WTC11 (cell line): ENCODE data around the gene SBK1. TPM values are rescaled to one million over a fixed set of nuclear protein-coding genes. Genes with fewer than 3 reads are reported as not detected.

Experiments used
- ATAC-seq: fragments of 200-7000 bp; cut with Tn5 transposase; 2 replicates; pipeline ENCODE4 v1.10.0; 2021; ENCODE audit warnings: mild to moderate bottlenecking, moderate library complexity
- CTCF ChIA-PET: fragments of 300-600 bp; sonication (Branson Sonifier 250); formaldehyde crosslinking; loops from one replicate; lab custom pipeline; 2021; ENCODE audit warnings: antibody characterized with exemption; lab: Charles Lee
- POLR2A ChIA-PET: fragments of 350-600 bp; sonication (Branson Sonifier 250); formaldehyde crosslinking; loops from one replicate; lab custom pipeline; 2021; ENCODE audit warnings: antibody characterized with exemption; lab: Charles Lee
- DNase-seq: peaks from one replicate; pipeline ENCODE4 v3.0.0; 2021; ENCODE audit warnings: low spot score
- H3K27ac Mint-ChIP-seq: 2 replicates; pipeline ENCODE4 v1.8.0; 2021; ENCODE audit warnings: mixed read lengths
- H3K27me3 Mint-ChIP-seq: 2 replicates; pipeline ENCODE4 v1.8.0; 2021; ENCODE audit warnings: low read depth, mild to moderate bottlenecking, moderate library complexity, mixed read lengths
- H3K36me3 Mint-ChIP-seq: 2 replicates; pipeline ENCODE4 v1.8.0; 2021; ENCODE audit warnings: mixed read lengths
- H3K4me1 Mint-ChIP-seq: 2 replicates; pipeline ENCODE4 v1.8.0; 2022; ENCODE audit warnings: mixed read lengths
- H3K4me3 Mint-ChIP-seq: 2 replicates; pipeline ENCODE4 v1.8.0; 2021; ENCODE audit warnings: mild to moderate bottlenecking, moderate library complexity, mixed read lengths
- H3K9me3 Mint-ChIP-seq: 2 replicates; pipeline ENCODE4 v1.8.0; 2021; ENCODE audit warnings: mixed read lengths
- NFYB ChIP-seq: sonication (generic); formaldehyde crosslinking; conservative IDR thresholded peaks from 2 replicates; pipeline ENCODE4 v1.8.0; 2022; ENCODE audit warnings: low read depth, missing genetic modification reagents
- TCF7 ChIP-seq: sonication (generic); formaldehyde crosslinking; IDR thresholded peaks from 2 replicates; pipeline ENCODE4 v1.8.0; 2022; ENCODE audit warnings: mild to moderate bottlenecking, low read depth, missing genetic modification reagents, moderate library complexity
- ZBTB21 ChIP-seq: sonication (generic); formaldehyde crosslinking; IDR thresholded peaks from 2 replicates; pipeline ENCODE4 v1.8.1; 2023; ENCODE audit warnings: mild to moderate bottlenecking, missing genetic modification reagents, borderline replicate concordance
- ZNF121 ChIP-seq: sonication (generic); formaldehyde crosslinking; IDR thresholded peaks from 2 replicates; pipeline ENCODE4 v1.8.0; 2023; ENCODE audit warnings: missing genetic modification reagents
- ZNF416 ChIP-seq: fragments of 250-450 bp; sonication (Bioruptor Pico); IDR thresholded peaks from 2 replicates; pipeline ENCODE4 v1.9.0; 2021; ENCODE audit warnings: mild to moderate bottlenecking, inconsistent platforms
- total RNA-seq: library from RNA; stranded (reverse); gene quantifications from 3 replicates; pipeline ENCODE4 v1.2.3, GENCODE V29; 2021
- TF ChIP-seq, protein P1 (sequence below): sonication (generic); formaldehyde crosslinking; IDR thresholded peaks from 2 replicates; pipeline ENCODE4 v1.8.0; 2022; ENCODE audit warnings: missing genetic modification reagents
- TF ChIP-seq, protein P2 (sequence below): sonication (generic); formaldehyde crosslinking; IDR thresholded peaks from 2 replicates; pipeline ENCODE4 v1.8.1; 2023; ENCODE audit warnings: mild to moderate bottlenecking, missing genetic modification reagents, moderate library complexity
- TF ChIP-seq, protein P3 (sequence below): sonication (generic); formaldehyde crosslinking; IDR thresholded peaks from 2 replicates; pipeline ENCODE4 v1.8.0; 2022; ENCODE audit warnings: mild to moderate bottlenecking, missing genetic modification reagents
- TF ChIP-seq, protein P4 (sequence below): sonication (generic); formaldehyde crosslinking; IDR thresholded peaks from 2 replicates; pipeline ENCODE4 v1.8.0; 2023; ENCODE audit warnings: missing genetic modification reagents, mild to moderate bottlenecking, borderline replicate concordance
- TF ChIP-seq, protein P5 (sequence below): sonication (generic); formaldehyde crosslinking; IDR thresholded peaks from 2 replicates; pipeline ENCODE4 v1.8.1; 2023; ENCODE audit warnings: mild to moderate bottlenecking, missing genetic modification reagents, borderline replicate concordance
- TF ChIP-seq, protein P6 (sequence below): sonication (generic); formaldehyde crosslinking; IDR thresholded peaks from 2 replicates; pipeline ENCODE4 v1.8.1; 2022; ENCODE audit warnings: missing genetic modification reagents, borderline replicate concordance

SBK1 gene
- total RNA-seq, 1 experiment from 2014 or later = 85.7 TPM

DNA sequence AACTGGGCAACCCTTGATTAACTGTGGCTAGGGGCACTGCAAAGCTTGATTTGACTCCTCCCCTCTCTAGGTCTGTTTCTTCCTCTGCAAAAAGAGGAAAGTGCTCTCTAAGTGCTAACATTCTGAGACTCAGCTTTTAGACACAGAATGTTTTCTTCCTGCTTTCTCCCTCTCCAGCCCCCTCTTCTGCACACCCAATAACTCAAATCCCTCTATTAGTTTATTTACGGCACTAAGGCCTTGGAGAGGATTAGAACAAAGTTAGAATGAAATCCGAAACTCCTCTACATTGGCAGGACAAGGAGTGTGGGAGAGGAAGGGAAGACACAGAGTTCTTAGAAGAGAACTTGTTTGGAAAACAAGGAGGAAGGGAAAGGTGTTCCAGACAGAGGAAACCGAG lies 3.3 kb upstream of the SBK1 start (continued):
- TF ChIP-seq, protein P1, sequence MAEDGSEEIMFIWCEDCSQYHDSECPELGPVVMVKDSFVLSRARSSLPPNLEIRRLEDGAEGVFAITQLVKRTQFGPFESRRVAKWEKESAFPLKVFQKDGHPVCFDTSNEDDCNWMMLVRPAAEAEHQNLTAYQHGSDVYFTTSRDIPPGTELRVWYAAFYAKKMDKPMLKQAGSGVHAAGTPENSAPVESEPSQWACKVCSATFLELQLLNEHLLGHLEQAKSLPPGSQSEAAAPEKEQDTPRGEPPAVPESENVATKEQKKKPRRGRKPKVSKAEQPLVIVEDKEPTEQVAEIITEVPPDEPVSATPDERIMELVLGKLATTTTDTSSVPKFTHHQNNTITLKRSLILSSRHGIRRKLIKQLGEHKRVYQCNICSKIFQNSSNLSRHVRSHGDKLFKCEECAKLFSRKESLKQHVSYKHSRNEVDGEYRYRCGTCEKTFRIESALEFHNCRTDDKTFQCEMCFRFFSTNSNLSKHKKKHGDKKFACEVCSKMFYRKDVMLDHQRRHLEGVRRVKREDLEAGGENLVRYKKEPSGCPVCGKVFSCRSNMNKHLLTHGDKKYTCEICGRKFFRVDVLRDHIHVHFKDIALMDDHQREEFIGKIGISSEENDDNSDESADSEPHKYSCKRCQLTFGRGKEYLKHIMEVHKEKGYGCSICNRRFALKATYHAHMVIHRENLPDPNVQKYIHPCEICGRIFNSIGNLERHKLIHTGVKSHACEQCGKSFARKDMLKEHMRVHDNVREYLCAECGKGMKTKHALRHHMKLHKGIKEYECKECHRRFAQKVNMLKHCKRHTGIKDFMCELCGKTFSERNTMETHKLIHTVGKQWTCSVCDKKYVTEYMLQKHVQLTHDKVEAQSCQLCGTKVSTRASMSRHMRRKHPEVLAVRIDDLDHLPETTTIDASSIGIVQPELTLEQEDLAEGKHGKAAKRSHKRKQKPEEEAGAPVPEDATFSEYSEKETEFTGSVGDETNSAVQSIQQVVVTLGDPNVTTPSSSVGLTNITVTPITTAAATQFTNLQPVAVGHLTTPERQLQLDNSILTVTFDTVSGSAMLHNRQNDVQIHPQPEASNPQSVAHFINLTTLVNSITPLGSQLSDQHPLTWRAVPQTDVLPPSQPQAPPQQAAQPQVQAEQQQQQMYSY = no peak
- TF ChIP-seq TCF7 (CRISPR knock-in tag) = no peak
- TF ChIP-seq, protein P2, sequence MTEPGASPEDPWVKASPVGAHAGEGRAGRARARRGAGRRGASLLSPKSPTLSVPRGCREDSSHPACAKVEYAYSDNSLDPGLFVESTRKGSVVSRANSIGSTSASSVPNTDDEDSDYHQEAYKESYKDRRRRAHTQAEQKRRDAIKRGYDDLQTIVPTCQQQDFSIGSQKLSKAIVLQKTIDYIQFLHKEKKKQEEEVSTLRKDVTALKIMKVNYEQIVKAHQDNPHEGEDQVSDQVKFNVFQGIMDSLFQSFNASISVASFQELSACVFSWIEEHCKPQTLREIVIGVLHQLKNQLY = no peak
- TF ChIP-seq, protein P3, sequence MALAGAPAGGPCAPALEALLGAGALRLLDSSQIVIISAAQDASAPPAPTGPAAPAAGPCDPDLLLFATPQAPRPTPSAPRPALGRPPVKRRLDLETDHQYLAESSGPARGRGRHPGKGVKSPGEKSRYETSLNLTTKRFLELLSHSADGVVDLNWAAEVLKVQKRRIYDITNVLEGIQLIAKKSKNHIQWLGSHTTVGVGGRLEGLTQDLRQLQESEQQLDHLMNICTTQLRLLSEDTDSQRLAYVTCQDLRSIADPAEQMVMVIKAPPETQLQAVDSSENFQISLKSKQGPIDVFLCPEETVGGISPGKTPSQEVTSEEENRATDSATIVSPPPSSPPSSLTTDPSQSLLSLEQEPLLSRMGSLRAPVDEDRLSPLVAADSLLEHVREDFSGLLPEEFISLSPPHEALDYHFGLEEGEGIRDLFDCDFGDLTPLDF (CRISPR knock-in tag) = no peak
- TF ChIP-seq, protein P4, sequence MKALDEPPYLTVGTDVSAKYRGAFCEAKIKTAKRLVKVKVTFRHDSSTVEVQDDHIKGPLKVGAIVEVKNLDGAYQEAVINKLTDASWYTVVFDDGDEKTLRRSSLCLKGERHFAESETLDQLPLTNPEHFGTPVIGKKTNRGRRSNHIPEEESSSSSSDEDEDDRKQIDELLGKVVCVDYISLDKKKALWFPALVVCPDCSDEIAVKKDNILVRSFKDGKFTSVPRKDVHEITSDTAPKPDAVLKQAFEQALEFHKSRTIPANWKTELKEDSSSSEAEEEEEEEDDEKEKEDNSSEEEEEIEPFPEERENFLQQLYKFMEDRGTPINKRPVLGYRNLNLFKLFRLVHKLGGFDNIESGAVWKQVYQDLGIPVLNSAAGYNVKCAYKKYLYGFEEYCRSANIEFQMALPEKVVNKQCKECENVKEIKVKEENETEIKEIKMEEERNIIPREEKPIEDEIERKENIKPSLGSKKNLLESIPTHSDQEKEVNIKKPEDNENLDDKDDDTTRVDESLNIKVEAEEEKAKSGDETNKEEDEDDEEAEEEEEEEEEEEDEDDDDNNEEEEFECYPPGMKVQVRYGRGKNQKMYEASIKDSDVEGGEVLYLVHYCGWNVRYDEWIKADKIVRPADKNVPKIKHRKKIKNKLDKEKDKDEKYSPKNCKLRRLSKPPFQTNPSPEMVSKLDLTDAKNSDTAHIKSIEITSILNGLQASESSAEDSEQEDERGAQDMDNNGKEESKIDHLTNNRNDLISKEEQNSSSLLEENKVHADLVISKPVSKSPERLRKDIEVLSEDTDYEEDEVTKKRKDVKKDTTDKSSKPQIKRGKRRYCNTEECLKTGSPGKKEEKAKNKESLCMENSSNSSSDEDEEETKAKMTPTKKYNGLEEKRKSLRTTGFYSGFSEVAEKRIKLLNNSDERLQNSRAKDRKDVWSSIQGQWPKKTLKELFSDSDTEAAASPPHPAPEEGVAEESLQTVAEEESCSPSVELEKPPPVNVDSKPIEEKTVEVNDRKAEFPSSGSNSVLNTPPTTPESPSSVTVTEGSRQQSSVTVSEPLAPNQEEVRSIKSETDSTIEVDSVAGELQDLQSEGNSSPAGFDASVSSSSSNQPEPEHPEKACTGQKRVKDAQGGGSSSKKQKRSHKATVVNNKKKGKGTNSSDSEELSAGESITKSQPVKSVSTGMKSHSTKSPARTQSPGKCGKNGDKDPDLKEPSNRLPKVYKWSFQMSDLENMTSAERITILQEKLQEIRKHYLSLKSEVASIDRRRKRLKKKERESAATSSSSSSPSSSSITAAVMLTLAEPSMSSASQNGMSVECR (CRISPR knock-in tag) = no peak
- no peak for TF ChIP-seq NFYB (CRISPR knock-in tag)
- TF ChIP-seq, protein P5, sequence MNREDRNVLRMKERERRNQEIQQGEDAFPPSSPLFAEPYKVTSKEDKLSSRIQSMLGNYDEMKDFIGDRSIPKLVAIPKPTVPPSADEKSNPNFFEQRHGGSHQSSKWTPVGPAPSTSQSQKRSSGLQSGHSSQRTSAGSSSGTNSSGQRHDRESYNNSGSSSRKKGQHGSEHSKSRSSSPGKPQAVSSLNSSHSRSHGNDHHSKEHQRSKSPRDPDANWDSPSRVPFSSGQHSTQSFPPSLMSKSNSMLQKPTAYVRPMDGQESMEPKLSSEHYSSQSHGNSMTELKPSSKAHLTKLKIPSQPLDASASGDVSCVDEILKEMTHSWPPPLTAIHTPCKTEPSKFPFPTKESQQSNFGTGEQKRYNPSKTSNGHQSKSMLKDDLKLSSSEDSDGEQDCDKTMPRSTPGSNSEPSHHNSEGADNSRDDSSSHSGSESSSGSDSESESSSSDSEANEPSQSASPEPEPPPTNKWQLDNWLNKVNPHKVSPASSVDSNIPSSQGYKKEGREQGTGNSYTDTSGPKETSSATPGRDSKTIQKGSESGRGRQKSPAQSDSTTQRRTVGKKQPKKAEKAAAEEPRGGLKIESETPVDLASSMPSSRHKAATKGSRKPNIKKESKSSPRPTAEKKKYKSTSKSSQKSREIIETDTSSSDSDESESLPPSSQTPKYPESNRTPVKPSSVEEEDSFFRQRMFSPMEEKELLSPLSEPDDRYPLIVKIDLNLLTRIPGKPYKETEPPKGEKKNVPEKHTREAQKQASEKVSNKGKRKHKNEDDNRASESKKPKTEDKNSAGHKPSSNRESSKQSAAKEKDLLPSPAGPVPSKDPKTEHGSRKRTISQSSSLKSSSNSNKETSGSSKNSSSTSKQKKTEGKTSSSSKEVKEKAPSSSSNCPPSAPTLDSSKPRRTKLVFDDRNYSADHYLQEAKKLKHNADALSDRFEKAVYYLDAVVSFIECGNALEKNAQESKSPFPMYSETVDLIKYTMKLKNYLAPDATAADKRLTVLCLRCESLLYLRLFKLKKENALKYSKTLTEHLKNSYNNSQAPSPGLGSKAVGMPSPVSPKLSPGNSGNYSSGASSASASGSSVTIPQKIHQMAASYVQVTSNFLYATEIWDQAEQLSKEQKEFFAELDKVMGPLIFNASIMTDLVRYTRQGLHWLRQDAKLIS (CRISPR knock-in tag) = no peak
- TF ChIP-seq, all 79 proteins: peak for 0

DNA sequence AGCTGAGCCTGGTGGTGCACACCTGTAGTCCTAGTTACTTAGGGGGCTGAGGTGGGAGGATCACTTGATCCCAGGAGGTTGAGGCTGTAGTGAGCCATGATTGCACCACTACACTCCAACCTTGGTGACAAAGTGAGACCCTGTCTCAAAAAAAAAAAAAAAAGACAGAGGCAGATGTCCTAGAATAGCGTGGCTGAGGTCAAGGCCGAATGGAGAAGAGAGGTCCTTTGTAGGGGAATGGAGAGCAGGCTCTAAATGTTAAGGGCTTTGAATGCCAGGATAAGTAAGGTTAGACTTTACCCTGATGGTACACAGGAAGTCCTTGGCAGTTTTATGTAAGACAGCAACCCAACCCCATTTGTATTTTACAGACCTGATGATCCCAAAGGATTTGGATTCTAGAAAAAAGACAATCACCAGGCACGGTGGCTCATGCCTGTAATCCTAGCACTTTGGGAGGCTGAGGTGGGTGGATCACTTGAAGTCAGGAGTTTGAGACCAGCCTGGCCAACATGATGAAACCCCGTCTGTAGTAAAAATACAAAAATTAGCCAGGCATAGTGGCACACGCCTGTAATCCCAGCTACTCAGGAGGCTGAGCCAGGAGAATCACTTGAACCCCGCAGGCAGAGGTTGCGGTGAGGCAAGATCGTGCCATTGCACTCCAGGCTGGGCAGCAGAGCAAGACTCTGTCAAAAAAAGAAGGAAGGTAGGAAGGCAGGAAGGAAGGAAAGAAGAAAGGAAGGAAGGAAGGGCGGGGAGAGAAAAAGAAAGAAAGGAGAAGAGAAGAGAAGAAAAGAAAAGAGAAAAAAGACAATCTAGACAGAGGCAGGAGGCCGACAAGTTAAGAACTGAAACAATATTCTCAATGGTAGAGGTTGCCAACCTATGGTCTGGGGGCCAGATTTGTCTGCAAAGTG lies 2.1 kb upstream of the SBK1 start:
- TF ChIP-seq ZNF121 (CRISPR knock-in tag) = peak; percentile 86
- TF ChIP-seq ZNF416 (CRISPR knock-in tag) = no peak
- TF ChIP-seq, protein P6, sequence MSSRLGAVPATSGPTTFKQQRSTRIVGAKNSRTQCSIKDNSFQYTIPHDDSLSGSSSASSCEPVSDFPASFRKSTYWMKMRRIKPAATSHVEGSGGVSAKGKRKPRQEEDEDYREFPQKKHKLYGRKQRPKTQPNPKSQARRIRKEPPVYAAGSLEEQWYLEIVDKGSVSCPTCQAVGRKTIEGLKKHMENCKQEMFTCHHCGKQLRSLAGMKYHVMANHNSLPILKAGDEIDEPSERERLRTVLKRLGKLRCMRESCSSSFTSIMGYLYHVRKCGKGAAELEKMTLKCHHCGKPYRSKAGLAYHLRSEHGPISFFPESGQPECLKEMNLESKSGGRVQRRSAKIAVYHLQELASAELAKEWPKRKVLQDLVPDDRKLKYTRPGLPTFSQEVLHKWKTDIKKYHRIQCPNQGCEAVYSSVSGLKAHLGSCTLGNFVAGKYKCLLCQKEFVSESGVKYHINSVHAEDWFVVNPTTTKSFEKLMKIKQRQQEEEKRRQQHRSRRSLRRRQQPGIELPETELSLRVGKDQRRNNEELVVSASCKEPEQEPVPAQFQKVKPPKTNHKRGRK (CRISPR knock-in tag) = peak; percentile 50; the same call in 1 of the 2 replicates
- no peak for TF ChIP-seq ZBTB21
- H3K36me3 Mint-ChIP-seq = peaks cover 16% of the 10 kb centered on the region
- peaks cover 34% of the 10 kb centered on the region for H3K4me1 Mint-ChIP-seq
- no peak for DNase-seq
- H3K27ac Mint-ChIP-seq = peak overlapping the region; percentile 70
- ChIA-PET CTCF (interaction anchor here (1.6 kb wide), 1 partner anchor 12 kb away, joined by 5 read pairs; no protein-coding TSS in a partner anchor), POLR2A (no interaction called here)
- H3K4me3 Mint-ChIP-seq = peak overlapping the region; percentile 91
- no peaks in the 10 kb centered on the region for H3K9me3 Mint-ChIP-seq
- H3K27me3 Mint-ChIP-seq = no peaks in the 10 kb centered on the region
- ATAC-seq = no peak
